ENCODE results near the gene ARMCX4.
"Not testable (repeated sequence)": the region's sequence is repeated elsewhere in the genome, so short reads cannot be mapped to it uniquely, and the experiment has no call there.

The ARMCX4 gene

GRCh38 chrX:101485212-101485949 is at the start of gene ARMCX4:
ARMCX4 (plus strand) TSS chrX:101485456; CDS start chrX:101488590, 3,134 bp downstream.
- DNase-seq (ENCODE audit: low read depth in 2 of 3, low spot score in 2 of 3), result no peak

- no peak for DNase-seq (ENCODE audit: low read depth in 2 of 3, low spot score in 2 of 3)
These were observed 43.2 kb upstream of the ARMCX4 start for GRCh38 chrX:101442085-101442484.

- DNase-seq (ENCODE audit: low read depth in 2 of 3, low spot score in 2 of 3), result no peak
These were observed 36.0 kb upstream of the ARMCX4 start for GRCh38 chrX:101449279-101449678.

GRCh38 chrX:101450085-101450484 is 35.2 kb upstream of the ARMCX4 start:
- DNase-seq (ENCODE audit: low read depth in 2 of 3, low spot score in 2 of 3), result no peak

GRCh38 chrX:101450961-101451360 is 34.3 kb upstream of the ARMCX4 start:
- DNase-seq (ENCODE audit: low read depth in 2 of 3, low spot score in 2 of 3), result no peak

GRCh38 chrX:101452056-101452455 is 33.2 kb upstream of the ARMCX4 start:
- DNase-seq (ENCODE audit: low read depth in 2 of 3, low spot score in 2 of 3), result no peak

GRCh38 chrX:101460669-101461068 is 24.6 kb upstream of the ARMCX4 start:
- no peak for DNase-seq (ENCODE audit: low read depth in 2 of 3, low spot score in 2 of 3)

GRCh38 chrX:101462892-101463291 is 22.4 kb upstream of the ARMCX4 start:
- DNase-seq (ENCODE audit: low read depth in 2 of 3, low spot score in 2 of 3), result no peak

- DNase-seq (ENCODE audit: low read depth in 2 of 3, low spot score in 2 of 3), result no peak
These were observed 6.9 kb upstream of the ARMCX4 start for GRCh38 chrX:101478366-101478765.

- no peak for DNase-seq (ENCODE audit: low read depth in 2 of 3, low spot score in 2 of 3)
These were observed 3.0 kb upstream of the ARMCX4 start for GRCh38 chrX:101482296-101482695.

- DNase-seq (ENCODE audit: low read depth in 2 of 3, low spot score in 2 of 3), result no peak
These were observed 1.6 kb upstream of the ARMCX4 start for GRCh38 chrX:101483705-101484104.

GRCh38 chrX:101484135-101484534 is 1.1 kb upstream of the ARMCX4 start:
- no peak for DNase-seq (ENCODE audit: low read depth in 2 of 3, low spot score in 2 of 3)

GRCh38 chrX:101488796-101489195 is 3.5 kb downstream of the ARMCX4 start:
- DNase-seq (ENCODE audit: low read depth in 2 of 3, low spot score in 2 of 3), result no peak

GRCh38 chrX:101491943-101492342 is 6.7 kb downstream of the ARMCX4 start:
- DNase-seq (ENCODE audit: low read depth in 2 of 3, low spot score in 2 of 3), result no peak

- no peak for DNase-seq (ENCODE audit: low read depth in 2 of 3, low spot score in 2 of 3)
These were observed 8.0 kb downstream of the ARMCX4 start for GRCh38 chrX:101493225-101493624.

- not testable (repeated sequence) for DNase-seq (ENCODE audit: low read depth in 2 of 3, low spot score in 2 of 3)
These were observed 17.7 kb downstream of the ARMCX4 start for GRCh38 chrX:101502929-101503328.

- DNase-seq (ENCODE audit: low read depth in 2 of 3, low spot score in 2 of 3), result no peak
These were observed 22.1 kb downstream of the ARMCX4 start for GRCh38 chrX:101507372-101507771.

- no peak for DNase-seq (ENCODE audit: low read depth in 2 of 3, low spot score in 2 of 3)
These were observed 22.7 kb downstream of the ARMCX4 start for GRCh38 chrX:101507986-101508385.

- no peak for DNase-seq (ENCODE audit: low read depth in 2 of 3, low spot score in 2 of 3)
These were observed 45.7 kb downstream of the ARMCX4 start for GRCh38 chrX:101530944-101531343.
